ENCODE data around the gene RAG2.

RAG2 gene

DNA sequence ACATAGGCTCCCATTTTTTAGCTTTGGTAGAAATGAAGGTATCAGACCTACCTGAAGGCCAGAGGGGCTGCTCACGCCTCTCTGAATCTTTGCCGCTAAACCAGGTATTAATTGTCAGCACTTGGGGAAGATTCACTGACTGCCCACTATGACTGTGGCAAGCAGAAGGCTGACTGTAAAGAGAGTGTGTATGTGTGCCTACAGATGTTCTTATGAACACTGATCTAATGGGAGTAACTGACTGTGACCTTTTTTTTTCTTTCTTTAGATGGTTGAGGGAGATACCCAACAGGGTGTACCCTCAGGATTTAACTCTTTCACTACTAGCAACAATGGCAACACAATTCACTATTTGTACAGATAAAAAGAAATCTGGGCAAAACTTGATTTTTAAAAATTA, at the start of gene RAG2:
TSS of gene RAG2 (minus strand) at position 186 of the 400 bp plus-strand sequence. CDS start 4,068 bp downstream, outside the sequence.
- DNase-seq: no peak

DNA sequence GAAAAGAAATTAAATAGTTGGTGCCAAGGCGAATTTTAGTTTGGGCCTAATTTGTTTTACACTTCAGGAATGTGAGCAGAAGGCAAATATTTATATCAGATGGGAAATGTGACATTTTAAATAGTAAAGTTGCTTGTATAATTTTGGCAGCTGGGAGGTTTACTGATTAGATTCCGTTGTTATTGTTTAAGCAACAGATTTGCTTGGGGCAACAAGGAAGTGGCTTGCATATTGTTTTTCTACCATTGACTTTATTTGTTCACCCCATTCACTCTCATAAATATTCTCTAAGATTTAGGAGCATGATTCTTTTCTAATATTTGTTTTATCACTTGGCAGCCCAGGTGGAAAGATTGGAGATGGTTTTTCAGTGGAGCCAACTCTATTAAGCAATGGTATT, 40.5 kb upstream of the RAG2 start:
- DNase-seq: no peak

GRCh38 chr11:36635066-36635862, 37.2 kb upstream of the RAG2 start:
- DNase-seq: no peak

DNA sequence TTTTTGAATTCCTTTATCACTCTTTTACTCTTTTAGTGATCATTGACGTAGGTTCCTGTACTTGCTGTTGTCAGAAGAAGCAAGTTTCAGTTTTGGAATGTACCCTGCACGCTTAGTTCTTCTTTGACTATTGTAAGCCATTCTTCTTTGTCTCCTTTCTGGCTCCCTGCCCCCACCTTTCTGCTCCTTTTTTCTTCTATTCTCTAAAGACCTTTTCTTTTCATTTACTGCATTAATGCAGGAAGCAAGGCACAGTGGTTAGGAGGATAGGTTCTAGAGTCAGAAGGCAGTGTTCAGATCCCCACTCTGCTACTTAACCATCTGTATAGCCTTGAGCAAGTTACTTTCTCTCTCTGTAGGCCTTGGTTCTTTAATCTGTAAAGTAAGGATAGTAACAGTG, 33.7 kb upstream of the RAG2 start:
- no peak for DNase-seq

GRCh38 chr11:36628765-36629244, 30.8 kb upstream of the RAG2 start:
- DNase-seq: no peak

DNA sequence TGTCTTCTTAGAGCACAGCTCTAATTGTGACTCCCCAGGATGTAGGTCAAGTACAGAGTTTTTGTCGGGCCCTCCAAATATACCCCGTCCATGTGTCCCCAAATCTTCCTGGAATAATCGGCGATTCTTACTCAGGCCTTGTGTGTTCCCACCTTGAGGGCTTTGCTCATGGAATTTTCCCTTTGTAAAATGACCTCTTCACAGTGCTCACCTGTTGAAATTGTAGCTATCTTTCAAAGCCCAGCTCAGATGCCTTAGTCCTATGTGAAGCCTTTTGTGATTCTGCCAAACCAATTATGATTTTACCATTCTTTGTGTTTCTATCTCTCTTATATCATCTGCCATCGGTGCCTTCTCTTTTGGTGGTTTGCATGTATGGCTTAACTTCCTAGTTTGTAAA, 30.1 kb upstream of the RAG2 start:
- DNase-seq: no peak

DNA sequence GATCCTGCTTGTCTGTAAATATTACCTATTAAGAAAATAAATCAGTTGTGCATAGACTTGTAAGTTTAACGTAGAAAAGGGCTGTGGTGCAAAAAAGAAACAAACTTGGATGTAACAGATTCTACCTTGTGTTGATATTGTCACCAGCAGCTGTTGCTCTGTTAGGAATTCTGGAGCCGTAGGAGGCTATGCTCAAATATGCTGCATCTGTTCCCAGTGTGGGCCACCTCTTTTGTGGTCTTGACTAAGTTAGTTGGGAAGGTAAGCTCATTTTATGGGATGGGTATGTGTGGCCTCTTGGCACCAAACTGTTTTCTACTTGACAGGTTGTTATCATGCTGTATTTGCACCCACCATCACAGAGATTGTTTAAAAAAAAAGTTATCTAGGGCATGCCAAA, 29.4 kb upstream of the RAG2 start:
- no peak for DNase-seq

DNA sequence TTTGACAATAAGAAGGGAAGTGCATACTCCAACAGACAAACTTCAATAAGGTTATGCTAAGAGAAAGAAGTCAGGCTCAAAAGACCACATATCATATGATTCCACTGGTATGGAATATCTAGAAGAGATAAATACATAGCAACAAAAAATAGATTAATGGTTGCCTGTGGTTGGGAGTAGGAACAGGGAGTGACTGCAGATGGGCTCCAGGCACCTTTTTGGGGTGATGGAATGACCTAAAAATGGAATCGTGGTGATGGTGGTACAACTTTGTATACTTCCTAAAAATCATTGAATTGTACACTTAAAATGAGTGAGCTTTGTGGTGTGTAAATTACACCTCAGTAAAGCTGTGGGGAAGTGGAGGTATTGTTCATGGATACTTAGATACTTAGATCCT, 29.0 kb upstream of the RAG2 start:
- no peak for DNase-seq

DNA sequence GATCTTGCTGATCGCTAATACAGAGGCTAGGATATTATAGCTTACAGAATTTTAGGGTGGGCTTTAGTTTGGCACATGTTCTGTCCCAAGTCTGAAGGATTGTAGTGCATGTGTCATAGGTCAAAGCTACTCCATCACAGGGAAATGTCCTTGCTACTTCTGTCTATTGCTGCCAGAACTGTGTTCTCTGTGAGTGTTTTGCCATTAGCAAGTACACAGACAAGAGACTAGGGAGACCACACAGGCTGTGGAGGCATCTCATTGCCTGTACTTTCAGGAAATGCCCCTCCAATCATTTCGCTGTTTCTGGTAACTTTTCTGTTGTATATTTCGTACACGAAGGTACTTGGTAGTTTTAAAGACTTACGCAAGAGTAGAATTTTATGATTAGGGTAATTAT, 25.5 kb upstream of the RAG2 start:
- DNase-seq: no peak

DNA sequence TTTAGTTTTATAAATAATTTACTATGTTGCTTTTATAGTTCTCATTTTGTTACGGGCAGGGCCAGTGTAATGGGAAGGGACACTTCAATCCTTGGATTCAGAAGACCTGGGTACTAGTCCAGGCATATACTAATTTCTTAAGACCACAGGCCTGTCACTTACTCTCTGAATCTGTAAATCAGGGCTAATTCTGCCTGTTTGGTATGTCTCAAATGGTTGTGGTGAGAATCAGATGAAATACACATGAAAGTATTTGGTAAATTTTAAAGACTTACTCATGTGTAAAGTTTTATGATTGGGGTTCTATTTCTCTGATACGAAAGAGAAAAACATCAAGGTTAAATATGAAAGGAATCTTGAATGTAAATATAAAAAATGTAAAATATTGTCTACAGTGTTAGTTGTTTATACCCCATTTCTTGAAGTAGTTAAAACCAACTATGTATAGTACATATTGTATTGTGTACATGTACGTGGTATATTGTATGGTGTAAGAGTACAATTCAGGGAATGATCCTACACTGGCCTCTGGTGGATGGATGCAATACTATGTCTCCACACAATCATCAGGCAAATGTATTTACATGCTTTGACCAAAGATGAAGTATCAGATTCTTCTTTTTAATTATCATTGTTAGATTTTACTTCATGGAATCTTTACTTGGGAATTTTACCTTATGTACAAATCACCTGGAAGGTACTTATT, 24.5 kb upstream of the RAG2 start:
- no peak for DNase-seq

DNA sequence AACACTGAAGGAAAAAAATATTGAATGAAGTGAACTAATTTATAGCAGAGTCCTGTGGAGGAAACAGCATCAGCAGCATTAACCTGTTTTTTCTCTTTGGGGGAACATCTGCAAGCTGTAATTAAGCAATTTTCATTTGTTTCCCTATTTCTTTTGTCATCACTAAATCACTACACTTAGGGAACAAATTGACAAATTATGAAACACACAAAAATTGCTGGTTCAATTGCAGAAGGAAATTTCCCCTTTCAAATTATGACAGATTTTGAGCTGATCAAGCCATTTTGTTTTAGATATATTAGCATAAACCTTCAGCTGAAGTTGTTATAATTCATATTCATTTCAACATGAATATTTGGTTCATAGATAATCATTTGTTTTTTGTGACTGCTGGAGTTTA, 22.2 kb upstream of the RAG2 start:
- DNase-seq: no peak

GRCh38 chr11:36619502-36619901, 21.5 kb upstream of the RAG2 start:
- DNase-seq: no peak

DNA sequence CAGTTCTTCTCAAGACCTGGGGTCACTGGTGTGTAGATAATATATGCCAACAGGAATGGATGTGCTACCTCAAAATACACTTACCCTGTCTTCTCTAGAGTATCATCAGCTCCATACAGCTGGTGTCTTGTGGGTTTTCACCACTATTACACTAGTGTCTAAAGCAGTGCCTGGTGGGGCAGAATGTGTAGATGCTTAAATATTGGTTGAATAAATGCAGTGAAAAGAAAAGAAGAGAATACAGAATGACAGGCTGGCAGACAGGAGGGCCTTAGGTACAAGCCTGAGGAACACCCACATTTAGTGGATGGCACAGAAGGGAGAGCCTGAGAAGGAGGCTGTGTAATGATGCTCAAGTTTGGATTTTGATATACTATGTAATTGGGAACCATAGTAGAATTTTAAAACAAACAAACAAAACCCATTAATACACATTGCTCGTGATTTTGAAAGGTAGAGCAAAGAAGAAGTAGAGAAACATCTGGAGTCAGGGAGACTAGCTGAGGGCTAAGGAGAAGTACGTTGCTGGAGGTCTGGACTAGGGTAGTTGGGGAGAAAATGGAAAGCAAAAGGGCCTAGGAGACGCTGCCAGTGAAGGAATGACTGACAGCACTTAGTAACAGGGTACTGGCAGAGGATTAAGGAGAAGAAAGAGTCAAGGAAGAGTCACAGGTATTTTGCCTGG, 20.5 kb upstream of the RAG2 start:
- DNase-seq: no peak

DNA sequence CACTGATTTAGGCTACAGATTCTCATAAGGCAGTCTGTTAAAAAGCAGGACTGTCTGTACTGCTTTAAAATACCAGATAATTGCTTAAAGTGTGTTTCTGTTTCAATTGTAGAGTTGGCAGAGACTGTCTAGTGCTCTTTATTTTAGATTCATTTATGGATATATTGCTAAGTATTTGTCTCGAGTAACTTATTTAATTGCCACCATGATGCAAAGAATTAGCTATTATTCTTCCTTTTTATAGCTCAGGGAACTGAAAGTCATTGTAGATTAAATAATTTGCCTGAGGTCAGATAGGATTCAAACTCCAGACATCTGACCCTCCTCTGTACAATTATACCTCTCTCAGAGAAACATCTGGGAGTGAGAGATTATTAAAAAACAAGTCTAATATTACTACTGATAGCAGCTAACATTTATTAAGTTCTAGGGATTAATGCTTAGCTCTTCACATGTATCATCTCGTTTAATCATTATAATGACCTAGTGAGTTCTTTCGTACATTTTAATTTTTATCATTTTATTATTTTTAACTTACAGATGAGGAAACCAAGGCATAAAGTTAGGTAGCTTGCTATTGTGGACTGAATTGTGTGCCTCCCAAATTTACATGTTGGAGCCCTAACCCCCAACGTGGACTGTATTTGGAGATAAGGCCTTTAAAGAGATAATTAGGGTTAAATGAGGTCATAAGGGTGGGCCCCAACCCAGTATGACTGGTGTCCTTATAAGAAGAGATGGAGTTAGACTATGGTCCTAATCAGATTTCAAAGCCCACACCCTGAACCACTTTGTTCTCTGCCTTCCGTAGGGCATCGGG, 19.7 kb upstream of the RAG2 start:
- DNase-seq: no peak

- no peak for DNase-seq
Observed at GRCh38 chr11:36615826-36616225, 17.8 kb upstream of the RAG2 start.

DNA sequence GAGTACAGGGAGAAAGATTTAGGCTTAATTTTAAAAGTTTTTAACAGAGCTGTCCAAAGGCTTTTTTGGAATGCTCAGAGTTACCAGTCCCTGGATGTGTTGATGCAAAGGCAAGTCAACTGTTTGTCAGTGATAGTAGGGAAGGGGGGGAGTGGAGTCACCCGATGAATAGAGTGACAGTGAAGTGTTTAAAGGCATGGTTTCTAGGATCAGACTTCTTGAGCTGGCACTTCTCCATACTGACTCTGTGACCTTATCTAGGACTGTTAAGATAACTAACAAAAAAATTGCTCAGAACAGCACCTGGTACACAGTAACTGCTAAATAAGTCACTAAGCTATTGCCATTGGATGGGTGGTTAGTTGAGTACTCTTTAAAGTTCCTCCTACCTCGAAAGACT, 11.3 kb upstream of the RAG2 start:
- no peak for DNase-seq

DNA sequence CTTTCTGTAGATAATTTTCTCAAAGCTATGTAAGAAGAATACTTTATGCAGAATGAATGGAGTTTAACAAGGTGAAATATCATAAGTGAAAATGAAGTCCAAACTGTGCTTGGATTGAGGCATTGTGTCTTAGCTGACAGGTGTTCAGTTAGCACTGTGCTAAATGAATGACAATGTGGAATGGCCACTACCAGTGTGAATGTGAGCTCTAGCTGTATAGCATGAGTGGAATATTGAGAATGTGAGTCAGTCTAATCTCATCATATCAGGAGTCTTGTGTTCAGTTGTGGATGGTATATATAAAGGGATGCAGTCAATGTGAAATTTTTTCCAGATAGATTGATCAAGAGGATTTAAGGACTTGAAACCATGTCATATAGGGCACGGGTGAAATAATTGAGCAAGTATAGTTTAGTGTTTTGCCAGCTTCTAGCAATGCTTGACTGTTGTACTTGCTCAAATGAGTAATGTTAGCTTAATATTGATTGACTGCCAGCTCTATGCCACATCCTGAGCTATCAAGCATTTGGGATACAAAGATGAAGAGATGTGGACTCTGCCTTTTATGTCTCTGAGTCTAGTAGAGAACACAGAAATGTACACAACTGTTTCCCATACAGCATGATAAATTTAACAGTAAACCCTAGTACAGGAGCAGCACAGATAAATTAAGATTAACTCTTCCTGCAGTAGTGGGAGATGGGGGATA, 10.6 kb upstream of the RAG2 start:
- no peak for DNase-seq

DNA sequence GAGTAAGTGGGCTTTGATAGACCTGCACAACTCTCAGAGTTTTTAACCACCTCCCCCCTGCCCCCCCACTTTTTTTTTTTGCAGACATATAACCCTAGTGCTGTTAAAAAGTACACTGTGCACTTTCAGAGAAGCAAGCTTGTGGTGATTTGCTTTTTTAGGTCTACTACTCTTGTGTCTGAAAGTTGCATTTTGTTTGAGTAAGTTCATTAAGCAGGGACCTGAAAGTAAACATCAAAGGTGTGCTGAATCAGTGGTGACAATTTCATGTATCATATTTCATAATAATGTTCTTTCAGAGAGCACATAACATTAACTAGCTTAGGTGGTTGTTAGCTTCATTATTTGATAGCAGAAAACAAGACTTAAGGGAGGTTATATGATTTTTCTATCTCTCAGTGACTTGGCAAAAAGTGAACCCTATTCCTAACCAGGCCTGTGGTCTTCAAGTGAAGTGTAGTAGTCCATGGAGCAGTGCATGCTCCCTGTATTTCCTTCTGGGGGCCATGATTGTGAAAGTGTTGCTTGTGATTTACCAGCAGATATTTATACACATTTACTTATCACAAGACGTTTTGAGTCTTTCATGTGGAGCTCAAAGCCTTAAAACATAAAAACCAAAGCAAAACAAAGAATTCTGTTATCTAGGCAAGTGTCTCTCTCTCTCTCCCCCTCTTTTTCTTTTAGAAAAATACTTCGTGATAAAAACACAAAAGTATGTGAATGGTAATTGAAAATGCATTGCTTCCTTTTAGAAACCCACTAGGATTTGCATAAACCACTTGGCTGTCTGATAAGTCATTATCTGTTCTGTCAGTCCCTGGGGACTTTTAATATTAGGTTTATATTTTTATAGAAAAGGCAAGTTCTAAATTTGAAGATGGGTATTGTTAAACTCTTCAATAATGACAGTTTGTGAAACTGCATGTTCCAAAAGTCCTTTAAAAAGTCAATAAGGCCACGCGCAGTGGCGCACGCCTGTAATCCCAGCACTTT, 7.5 kb upstream of the RAG2 start:
- no peak for DNase-seq

- DNase-seq: no peak
Observed at GRCh38 chr11:36602135-36602534, 4.1 kb upstream of the RAG2 start.

DNA sequence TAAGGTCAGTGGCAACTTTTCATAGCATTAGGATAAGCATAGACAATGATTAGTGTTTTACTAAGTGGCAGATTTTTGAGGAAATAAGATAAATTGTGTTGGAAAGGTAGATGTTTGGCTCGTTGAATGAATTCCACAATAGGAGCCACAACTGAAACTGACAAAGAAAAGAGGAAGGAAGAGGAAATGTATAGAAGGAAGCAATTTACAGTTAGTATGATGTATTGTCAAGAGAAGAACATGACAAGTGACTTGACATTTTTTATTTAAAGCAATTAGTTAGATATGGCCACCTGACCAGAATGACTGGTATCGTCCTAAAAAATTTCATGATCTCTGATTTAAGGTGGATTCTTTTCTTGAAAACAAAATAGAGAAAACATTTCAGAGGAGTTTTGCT, 3.1 kb upstream of the RAG2 start:
- DNase-seq: no peak

GRCh38 chr11:36600180-36600579, 2.1 kb upstream of the RAG2 start:
- DNase-seq: no peak

Measured in activated CD4-positive, alpha-beta T cell treated with anti-CD3 and anti-CD28 coated beads for 1 hour (primary cell).